Measurements from ENCODE around the gene SSH2.
"Not testable (repeated sequence)": the region's sequence is repeated elsewhere in the genome, so short reads cannot be mapped to it uniquely, and the experiment has no call there.

SSH2 gene

GRCh38 chr17:29698019-29698777, 231.8 kb downstream of the SSH2 start:
- DNase-seq, result no peak

GRCh38 chr17:29697371-29697770, 232.7 kb downstream of the SSH2 start:
- DNase-seq, result no peak

- DNase-seq, result no peak
Measured at GRCh38 chr17:29694918-29695563, 235.0 kb downstream of the SSH2 start.

- no peak for DNase-seq
Measured at GRCh38 chr17:29693751-29694150, 236.3 kb downstream of the SSH2 start.

GRCh38 chr17:29687596-29687995, 242.4 kb downstream of the SSH2 start:
- no peak for DNase-seq

GRCh38 chr17:29686993-29687590, 242.9 kb downstream of the SSH2 start:
- no peak for DNase-seq

GRCh38 chr17:29683481-29683880, 246.5 kb downstream of the SSH2 start:
- DNase-seq, result no peak

GRCh38 chr17:29682987-29683386, 247.0 kb downstream of the SSH2 start:
- no peak for DNase-seq

GRCh38 chr17:29682054-29682453, 248.0 kb downstream of the SSH2 start:
- DNase-seq, result no peak

- DNase-seq, result no peak
Measured at GRCh38 chr17:29677824-29678223, 252.2 kb downstream of the SSH2 start.

GRCh38 chr17:29677221-29677791, 252.7 kb downstream of the SSH2 start:
- DNase-seq, result no peak

- not testable (repeated sequence) for DNase-seq
Measured at GRCh38 chr17:29675961-29676360, 254.1 kb downstream of the SSH2 start.

- no peak for DNase-seq
Measured at GRCh38 chr17:29674281-29674680, 255.7 kb downstream of the SSH2 start.

GRCh38 chr17:29671661-29672060, 258.4 kb downstream of the SSH2 start:
- no peak for DNase-seq

- no peak for DNase-seq
Measured at GRCh38 chr17:29669266-29669665, 260.8 kb downstream of the SSH2 start.

GRCh38 chr17:29667969-29668368, 262.1 kb downstream of the SSH2 start:
- DNase-seq, result no peak

GRCh38 chr17:29665481-29665810, 264.6 kb downstream of the SSH2 start:
- no peak for DNase-seq

GRCh38 chr17:29664743-29665480, 265.1 kb downstream of the SSH2 start:
- no peak for DNase-seq

GRCh38 chr17:29663155-29663554, 266.9 kb downstream of the SSH2 start:
- DNase-seq, result no peak

- no peak for DNase-seq
Measured at GRCh38 chr17:29661213-29661612, 268.8 kb downstream of the SSH2 start.

GRCh38 chr17:29659155-29659554, 270.9 kb downstream of the SSH2 start:
- no peak for DNase-seq

GRCh38 chr17:29655323-29655722, 274.7 kb downstream of the SSH2 start:
- no peak for DNase-seq

GRCh38 chr17:29653995-29654714, 275.9 kb downstream of the SSH2 start:
- no peak for DNase-seq

Measured in T1000 (cell line).